ENCODE results near the gene SNAP25.
A peak's percentile ranks its signal among the peaks of the same experiment; 100 is the strongest.

The SNAP25 gene

DNA sequence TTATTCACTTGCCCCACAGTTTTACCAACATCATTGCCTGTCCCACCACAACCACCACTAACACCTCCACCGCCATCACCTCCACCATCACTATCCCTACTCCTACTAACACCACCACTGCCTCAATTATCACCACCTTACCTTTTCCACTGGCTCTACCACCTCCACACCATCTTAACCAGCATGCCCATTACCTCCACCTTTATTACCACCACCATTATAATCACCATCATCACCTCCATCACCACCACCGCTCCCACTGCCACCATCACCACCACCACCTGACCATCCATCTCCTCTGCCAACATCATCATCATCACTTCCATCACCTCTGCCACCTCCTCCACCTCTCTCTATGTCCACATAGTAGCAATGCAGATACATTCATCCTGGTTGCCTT is 90.0 kb downstream of the SNAP25 start:
- no peak for DNase-seq

DNA sequence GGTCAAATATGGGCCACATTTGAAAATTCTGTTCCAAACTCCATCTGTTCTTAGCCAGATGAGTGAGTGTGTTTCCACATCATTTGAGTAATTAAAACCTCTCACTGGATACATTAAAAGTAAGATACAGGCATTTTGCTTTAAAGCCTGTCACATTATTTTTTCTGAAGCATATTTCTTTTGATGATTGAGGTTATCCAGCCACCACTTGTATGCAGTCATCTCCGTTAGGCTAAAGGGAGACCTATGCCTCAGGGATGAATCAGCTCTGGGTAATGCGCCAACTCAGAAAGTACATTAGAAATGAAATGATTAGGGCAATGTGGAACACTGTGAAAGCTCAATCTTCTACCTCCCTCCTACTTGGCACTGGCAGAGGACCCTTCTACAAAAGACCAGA is 90.7 kb downstream of the SNAP25 start:
- no peak for DNase-seq

DNA sequence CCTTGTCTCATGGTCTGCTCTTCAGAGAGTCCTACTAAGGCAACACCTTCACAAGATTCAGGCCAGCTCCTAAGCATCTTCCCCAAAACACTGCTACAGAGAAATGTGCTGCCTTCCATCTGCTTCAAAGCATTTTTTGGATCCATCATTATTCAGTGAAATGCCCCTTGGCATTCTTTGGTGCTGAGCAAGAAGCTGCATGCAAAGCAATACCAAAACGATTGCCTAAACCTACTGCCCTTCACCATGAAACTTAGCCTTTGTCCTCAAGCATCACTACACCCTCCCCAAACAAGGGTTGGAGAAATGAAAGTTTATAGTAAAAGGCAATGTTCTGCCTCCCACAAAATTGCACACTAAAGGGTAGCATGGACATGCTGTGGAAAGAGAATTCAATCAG is 93.5 kb downstream of the SNAP25 start:
- DNase-seq: no peak

DNA sequence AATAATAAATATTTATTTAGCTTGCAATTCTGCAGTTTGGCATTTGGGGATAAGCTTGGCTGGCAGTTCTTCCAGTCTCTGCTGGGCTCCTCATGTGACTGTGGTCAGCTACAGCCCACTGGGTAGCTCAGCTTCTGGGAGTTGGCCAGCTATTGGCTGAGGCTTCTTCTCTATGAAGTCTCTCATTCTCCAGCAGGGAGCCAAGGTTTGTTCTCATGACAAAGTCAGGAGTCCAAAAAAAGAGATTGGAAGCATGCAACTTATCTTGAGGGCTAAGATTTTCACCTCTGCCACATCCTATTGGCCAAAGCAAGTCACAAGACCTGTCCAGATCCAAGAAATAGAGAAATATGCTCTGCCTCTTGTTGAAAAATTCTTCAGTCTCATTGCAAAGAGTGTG is 94.6 kb downstream of the SNAP25 start:
- DNase-seq: no peak

DNA sequence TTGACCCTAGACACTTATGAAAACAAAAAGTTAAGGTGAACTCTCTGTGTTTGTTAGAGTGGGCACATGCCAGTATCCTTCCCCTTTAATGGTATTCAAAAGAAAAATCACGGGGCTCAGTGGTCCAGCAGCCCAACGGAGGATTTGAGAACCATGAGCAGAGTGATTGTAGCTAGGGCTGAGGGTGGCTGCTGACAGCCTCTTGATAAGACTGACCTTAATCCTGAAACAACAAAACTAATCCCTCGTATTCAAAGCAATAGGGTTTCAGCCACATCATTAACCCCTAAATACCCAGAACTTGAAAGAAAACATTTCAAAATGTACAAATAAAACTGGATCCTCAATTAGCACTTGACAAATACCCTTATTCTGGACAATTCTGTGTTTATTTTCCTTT is 95.1 kb downstream of the SNAP25 start:
- DNase-seq: no peak

DNA sequence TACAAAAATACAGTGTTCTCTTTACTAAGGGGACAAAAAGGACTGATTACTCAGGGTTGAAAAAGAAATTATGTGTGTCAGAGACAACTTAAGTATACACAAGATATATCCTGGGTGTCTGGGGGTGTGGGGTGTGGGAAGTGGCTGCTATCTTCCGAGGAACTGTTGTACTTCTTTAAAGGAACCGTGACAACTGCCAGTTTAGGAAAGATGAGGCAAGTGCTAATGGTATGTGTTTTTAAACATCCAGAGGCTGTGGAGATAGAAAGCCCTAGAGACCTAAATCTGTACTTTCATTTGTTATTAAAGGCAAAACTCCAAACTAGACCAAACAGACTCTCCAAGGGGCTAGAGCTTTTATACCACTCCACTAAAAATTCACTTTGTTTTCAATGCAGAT is 95.6 kb downstream of the SNAP25 start:
- DNase-seq: no peak

DNA sequence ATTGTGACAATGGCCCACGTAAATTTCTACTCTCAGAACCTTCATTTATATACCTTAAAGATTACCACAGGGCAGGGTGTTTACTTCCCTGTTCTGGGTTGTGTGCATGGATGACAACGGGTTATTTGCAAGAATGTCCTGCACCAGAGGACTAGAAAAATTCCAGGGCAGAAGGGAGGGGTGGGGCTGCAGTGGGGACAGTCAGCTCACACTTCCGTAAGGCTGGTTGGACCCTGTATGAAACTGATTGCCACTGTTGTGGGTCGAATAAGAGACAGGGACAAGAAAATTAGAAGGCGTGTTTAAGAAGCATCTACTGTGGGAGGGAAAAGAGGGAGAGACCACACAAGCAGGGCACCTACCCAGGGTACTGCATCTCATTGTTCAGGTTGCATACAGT is 96.5 kb downstream of the SNAP25 start:
- DNase-seq: no peak

DNA sequence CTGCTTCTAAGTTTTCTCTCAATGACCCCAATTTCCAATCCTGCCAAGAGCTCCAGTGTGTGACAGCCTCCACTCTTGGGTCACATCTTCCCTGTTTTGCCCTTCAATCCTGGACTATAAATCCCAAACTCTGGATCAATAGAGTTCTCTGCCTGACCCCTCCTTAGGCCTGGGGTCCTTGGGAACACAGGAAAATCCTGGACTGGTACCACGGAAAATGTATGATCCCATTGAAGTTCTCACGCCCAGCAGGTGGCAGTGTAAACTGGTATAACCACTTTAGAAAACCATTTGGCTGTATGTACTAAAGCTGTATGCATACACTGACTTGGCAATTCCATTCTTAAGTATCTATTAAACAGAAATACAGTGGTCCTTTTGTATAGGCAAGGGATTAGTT is 98.0 kb downstream of the SNAP25 start:
- DNase-seq: peak in 1 of 2 experiments; percentile 19

DNA sequence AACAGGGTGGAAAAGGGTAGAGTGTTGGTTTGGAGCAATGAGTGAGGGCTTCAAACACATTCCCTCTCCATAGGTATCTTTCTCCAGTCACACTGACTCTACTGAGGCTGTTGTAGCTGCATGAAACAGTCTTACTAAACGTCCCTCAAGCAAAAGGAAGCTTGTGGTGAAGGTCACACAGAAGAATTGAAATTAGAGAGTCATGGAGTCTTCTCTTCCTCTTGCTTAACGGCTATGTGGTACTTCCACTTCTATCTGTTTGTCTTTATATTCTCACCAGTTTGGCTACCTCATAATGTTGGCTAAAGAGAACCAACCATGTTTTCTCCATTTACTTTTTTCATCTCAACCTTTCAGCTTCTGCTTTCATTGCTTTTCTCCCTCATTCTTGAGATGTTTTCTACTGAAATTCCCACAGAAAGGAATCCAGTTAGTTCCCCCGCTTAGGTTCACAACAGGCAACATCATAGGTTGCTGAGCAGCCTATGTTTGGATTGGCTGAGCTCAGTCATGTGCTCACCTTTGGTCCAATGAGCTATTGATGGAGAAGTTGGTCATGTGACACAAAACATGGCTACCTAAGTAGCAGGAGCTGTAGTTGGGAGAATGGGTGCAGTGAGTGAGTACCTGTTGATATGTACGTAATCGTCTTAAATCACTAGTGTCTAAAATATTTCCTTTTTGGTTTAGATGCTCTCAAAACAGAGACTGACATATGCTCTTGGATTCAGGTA is 99.8 kb downstream of the SNAP25 start:
- DNase-seq: no peak

DNA sequence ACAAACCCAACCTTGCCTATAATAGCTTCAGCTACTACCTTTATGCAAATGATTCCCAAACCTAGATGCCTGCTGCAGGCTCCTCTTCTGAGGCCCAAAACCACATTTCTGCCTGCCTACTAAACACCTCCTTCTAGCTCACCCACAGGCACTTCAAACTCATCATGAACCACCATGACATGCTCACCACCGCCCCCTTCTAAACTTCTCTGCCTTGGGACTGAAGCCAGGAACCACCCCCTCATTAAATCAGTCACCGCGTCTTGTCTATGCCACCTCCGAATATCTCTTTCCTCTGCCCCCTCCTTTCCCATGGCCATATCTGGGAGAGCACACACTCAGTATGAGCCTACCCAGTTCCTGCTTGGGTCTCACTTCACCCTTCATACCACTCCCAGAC is 101.2 kb downstream of the SNAP25 start:
- DNase-seq: no peak

DNA sequence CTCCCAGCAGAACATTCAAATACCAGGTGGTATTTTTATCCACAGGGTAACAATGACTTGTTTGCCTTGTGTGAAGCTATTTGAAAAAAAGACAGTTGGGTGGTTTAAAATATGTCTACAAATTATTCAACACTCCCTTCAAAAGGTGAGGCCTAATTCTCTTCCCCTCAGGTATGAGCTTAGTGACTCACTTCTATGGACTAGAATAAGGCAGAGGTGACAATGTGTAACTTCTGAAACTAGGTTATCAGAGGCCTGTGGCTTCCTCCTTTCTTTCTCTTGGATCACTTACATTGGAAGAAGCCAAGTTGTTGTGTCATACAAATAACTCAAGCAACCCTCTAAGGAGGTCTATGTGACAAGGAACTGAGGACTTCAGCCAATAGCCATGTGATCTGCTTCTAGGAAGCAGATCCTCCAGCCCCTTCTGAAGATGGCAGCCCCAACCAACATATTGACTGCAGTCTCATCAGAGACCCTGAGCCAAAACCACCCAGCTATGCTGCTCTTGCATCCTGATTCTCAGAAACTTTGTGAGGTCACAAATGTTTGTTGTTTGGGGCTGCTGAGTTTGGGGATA is 102.6 kb downstream of the SNAP25 start:
- DNase-seq: no peak

DNA sequence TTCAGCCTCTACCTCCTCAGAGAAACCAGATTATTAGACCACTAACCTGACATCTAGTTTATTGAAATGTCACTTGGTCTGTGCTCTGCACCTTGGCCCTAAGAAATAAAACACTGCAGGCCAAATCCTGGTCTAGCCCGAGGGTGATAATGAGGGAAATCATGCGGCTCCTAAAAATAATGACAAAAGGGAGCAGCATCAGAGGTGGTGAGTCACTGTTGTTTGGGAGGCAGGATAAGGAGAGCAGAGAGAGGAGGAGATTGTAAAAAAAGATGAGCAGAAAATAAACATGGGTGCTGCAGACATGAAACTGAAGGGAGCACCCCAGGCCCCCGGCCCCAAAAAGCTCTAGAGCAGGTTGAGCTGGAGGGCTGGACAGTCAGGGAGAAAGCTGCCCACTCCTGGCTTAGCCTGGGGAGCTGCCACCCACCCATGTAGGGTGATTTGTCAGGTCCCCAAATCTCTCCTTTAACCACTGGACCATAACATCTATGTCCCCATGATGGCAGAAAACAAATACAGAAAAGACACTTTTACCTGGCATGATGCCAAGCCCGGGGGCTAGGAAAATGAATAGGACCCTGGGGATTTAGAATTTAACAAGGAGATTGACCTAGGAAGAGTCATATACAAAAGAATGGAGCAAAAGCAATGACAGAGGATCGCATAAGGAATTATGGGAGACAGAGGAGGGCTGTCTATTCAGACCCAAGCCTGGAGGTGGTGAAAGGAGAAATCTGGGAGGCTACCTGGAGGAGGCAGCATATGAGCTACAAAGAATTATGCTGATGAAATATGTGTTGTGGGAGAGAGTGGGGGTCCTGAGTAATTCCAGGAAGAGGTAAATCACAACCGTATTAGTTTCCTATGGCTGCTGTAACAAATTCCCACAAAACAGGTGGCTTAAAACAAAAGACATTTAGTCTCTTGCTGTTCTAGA is 103.7 kb downstream of the SNAP25 start:
- no peak for DNase-seq

DNA sequence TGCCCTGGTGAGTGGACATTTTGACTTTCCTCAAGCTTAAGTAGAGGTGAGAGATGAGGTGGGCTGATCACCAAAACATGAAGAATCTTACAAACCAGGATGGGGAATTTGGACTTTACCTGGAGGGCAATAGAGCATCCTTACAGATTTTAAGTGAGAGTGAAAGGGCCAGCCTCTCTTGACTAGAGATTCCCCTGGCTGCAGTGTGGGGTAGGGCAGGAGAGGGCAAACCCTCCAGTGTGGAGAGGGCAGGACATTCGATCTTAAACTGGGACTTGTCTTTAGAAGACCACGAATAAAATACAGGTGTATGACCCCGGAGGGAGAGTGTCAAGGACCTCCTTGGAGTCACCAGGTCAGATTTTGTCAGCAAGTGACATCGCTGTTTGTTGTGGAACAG is 105.1 kb downstream of the SNAP25 start:
- no peak for DNase-seq

DNA sequence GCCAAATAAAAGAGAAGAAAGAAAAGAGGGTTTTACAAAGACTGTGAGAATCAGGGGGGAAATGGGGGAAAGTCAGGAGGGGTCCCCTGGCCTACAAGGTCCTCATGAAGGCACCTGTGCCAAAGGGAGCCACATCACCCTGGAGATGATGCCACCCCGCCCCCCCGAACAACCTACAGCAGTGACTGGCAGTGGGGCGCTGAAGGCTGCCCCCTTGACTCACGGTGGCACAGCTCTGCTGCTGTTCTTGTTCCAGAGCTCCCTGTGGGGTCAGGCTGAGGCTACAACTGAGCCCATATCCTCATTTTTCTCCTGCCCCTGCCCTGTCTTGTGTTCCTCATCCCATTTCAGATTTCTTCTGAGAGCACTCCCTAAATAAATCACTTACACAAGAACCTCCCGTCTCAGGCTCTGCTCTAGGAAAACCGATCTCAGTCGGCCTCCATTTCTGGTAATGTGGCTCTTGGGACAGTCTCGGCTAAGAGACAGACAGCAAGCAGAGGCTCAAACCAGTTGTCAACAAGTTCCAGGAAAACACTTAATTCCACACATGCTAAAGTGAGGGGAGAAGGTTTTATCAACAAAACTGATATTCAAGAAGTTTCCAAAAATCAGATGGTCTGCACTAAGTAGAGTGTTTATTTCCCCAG is 105.7 kb downstream of the SNAP25 start:
- no peak for DNase-seq

DNA sequence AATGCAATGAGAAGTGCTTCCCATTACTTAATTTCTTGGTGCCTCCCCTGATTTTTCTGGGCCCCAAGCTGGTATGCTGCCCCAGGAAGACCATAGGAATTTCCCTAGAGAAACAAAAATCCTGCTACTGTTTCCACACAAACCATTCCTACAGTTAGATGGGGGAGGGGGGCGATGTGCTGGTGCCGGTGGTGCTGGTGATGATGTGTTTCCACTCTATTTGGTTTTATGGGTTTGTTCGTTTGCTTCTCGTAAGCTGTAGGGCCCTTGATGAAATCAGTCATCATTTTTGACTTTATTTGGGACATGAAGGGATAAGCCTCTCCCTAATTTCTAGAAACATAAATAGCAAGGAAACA is 110.2 kb downstream of the SNAP25 start:
- DNase-seq: no peak

DNA sequence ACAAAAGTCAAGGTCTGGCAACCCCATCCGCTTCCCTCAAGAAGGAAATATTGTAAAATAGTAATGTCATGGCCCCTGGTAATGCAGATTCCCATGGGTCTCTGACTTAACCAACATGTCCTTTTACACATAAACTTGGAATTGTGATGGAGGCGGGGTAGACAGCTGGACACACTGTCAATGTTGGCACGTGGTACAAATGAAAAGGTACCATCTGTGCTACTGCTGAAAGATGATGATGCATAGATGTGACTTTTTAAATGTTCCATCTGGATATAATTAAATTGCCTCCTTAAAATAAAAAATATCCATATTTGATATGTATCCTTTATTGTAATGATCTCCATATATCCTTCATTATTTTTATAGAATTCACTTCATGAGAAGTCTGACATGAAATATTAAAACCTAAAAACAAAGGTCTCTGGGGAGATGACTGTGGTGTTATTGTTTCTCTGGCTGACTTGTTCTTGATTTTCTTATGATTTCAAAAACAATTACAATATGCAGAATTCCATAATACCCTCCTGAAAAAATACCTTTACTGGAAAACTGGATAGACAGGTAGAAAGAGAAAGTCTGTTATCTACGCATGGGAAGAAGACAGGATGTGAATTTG is 110.9 kb downstream of the SNAP25 start:
- DNase-seq: no peak

DNA sequence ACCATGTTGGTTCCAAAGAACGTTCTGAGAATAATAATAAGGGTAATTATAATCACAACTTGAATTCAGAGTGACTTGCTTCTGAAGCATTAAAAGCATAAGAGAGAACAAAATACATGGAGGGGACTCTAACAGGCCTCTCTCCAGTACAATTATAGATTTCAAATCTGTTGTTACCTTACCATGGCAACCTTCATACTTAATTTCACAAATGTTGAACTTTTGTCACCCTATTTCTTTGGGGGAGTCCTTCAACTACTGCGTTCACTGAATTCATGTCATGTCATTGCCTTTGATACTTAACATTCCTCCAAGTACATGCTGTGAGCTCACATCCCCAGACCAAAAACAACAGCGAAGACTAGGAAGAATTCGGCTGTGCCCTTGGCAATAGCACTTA is 111.4 kb downstream of the SNAP25 start:
- no peak for DNase-seq

DNA sequence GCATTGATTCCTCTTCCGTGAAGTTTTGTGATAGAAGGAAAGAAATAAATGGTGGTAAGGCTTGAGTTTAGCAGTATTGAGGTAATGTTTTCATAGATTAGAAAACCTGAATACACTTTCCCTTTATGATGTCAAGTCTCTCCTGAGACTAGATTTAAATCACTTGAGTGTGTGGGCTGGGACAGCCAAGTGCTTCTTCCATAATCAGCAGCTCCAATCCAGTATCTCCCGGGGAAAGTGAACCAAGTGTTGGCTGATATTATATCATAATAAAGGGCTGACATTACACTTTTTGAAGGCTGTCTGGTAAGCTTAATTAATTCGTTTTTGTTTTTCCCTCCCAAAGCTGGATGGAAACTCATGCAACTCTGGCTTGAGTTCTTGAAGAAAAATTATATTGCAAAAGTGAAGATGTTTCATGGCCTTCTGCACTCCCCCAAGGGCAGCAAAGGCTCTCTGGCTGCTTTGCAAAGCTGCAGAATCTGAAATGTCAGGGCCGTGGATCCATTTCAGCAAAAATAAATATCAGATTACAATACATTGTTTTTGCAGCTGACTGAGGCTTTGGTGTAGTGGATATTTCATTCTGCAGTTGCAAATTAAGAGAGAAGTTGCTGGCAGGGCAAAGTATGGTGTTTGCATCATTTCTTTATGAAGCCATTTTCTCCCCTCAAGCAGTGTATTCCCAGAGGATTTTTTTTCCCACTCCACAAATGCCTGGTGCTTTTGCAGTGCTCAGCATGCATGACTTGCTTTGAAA is 114.2 kb downstream of the SNAP25 start:
- DNase-seq: no peak

DNA sequence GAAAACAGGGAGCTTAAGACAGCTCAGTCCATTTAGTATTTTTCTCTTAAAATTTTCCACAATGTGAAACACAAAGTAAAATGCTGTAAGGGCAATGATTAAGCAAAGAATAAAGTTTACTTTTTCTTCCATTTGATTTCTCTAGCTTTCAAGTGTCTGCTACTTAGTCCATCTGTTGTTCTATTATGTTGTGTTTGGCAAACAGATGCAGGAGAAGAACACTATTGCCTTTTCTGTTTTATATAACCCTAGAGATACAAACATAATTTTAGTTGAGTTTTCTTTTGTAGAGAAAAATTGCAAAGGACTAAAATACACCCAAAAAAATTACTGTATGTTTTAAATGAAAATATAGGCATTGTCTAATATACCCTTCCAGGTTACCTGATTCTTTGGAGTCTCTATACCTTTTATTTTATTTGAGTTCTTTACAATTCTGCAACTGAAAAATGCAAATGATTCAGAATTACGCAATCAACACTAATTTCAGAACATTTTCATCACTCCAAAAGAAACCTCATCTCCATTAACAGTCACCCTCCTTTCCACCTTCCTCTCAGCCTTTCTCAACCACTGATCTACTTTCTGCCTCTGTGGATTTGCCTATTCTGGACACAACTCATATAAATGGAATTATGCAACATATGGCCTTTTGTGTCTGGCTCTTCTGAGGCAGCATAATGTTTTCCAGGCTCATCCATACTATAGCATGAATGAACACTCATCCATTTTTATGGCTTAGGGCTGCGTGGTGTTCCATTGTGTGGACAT is 118.5 kb downstream of the SNAP25 start:
- no peak for DNase-seq

DNA sequence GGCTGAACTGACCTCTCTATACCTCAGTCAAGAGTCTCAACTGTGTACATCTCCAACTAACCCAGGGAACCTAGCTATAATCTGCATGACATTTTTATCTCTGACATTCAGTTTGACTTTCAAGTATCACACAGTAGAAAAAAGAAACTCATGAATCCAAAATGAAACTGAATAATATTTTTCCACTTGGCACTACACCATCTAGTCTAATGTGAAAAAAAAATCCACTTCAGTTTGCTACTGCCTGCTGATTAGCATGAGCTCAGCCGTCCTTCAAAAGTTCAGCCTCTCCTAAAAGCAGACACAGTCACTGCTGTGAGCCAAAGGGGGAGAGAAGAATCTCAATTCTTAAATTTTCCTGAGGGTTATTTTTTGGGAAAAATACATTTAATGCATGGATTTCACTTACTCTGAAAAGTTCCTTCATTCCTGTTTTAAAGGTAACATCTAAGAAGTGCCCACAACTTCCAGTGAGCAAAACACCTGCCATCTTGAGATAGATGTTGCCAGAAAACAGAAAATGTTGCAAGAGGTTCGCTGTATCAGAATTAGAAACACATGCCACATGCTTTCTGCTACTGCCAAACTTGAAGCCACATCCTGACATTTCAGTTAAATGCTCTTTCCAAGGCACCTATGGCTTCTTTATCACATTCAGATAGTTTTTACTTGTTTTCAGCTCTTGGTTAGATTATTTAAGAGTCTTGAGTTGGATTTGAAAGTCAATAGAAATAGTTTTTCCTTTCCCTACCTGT is 120.0 kb downstream of the SNAP25 start:
- DNase-seq: no peak

DNA sequence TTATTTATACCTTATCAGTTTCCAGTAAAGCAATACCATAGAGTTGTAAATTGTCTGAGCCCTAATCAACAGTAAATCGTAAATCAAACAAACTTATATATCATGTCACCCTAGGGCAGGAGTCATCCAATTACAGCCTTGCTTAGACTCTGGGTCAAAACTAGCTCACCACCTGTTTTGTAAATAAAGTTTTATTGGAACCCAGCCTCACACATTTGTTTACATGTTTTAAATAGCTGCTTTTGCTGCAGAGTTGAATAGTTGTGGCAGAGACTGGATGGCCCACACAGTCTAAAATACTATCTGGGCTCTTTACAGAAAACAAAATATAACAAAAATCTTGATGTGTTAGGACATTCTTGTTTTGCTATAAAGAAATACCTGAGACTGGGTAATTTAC is 121.0 kb downstream of the SNAP25 start:
- no peak for DNase-seq
